ENCODE data around the gene LIF. TPM values are rescaled to one million over a fixed set of nuclear protein-coding genes. Genes with fewer than 3 reads are reported as not detected.

Gene LIF
- total and polyA plus RNA-seq, 9 donors, result 0.35 to 8.3 (median 1.9) TPM

GRCh38 chr22:30193031-30193775 lies 53.4 kb downstream of the LIF start:
- intact Hi-C loops (cut with DNase I), result no loop called here
- Histone ChIP-seq H3K4me1 (ENCODE audit: insufficient read depth) (peaks cover 9% of the 10 kb centered on the region), H3K9me3 (no peaks in the 10 kb centered on the region), H3K4me3 (no peak overlapping the region), H3K36me3 (no peaks in the 10 kb centered on the region), H3K27ac (no peak overlapping the region), H3K27me3 (no peaks in the 10 kb centered on the region)
- TF ChIP-seq POLR2A (IDR thresholded peaks at IDR 0.05), result no peak
- no peak for TF ChIP-seq EP300 (IDR thresholded peaks at IDR 0.05)
- TF ChIP-seq CTCF (IDR thresholded peaks at IDR 0.05), result no peak
- WGBS, 3 donors, result 81 to 82% (median 82%) methylated on average over 3 of the region's 3 CpGs
- DNase-seq, result no peak

GRCh38 chr22:30192427-30192826 lies 54.1 kb downstream of the LIF start:
- Histone ChIP-seq H3K36me3 (no peaks in the 10 kb centered on the region), H3K4me1 (ENCODE audit: insufficient read depth) (peaks cover 9% of the 10 kb centered on the region), H3K27me3 (no peaks in the 10 kb centered on the region), H3K27ac (no peak overlapping the region), H3K4me3 (no peak overlapping the region), H3K9me3 (no peaks in the 10 kb centered on the region)
- 69 to 96% (median 95%) methylated on average over 1 of the region's 1 CpG for WGBS, 3 donors
- no peak for DNase-seq
- TF ChIP-seq CTCF (IDR thresholded peaks at IDR 0.05) (no peak), EP300 (IDR thresholded peaks at IDR 0.05) (no peak), POLR2A (IDR thresholded peaks at IDR 0.05) (no peak)
- intact Hi-C loops (cut with DNase I), result no loop called here

- DNase-seq, result no peak
- Histone ChIP-seq H3K27ac (no peak overlapping the region), H3K4me3 (no peak overlapping the region), H3K27me3 (no peaks in the 10 kb centered on the region), H3K4me1 (ENCODE audit: insufficient read depth) (peaks cover 3% of the 10 kb centered on the region), H3K9me3 (no peaks in the 10 kb centered on the region), H3K36me3 (no peaks in the 10 kb centered on the region)
- intact Hi-C loops (cut with DNase I), result no loop called here
- 59 to 71% (median 65%) methylated on average over 3 of the region's 3 CpGs for WGBS, 3 donors
- TF ChIP-seq POLR2A (IDR thresholded peaks at IDR 0.05) (no peak), CTCF (IDR thresholded peaks at IDR 0.05) (no peak)
Observed at GRCh38 chr22:30191040-30191701, 55.4 kb downstream of the LIF start.

GRCh38 chr22:30190574-30190973 lies 56.0 kb downstream of the LIF start:
- no peak overlapping the region for H3K27ac ChIP-seq
- H3K27me3 ChIP-seq, result no peaks in the 10 kb centered on the region
- no peak overlapping the region for H3K4me3 ChIP-seq
- no peaks in the 10 kb centered on the region for H3K9me3 ChIP-seq
- peaks cover 3% of the 10 kb centered on the region for H3K4me1 ChIP-seq (ENCODE audit: insufficient read depth)
- H3K36me3 ChIP-seq, result no peaks in the 10 kb centered on the region
- intact Hi-C loops (cut with DNase I), result no loop called here
- 44 to 69% (median 67%) methylated on average over 1 of the region's 1 CpG for WGBS, 3 donors
- DNase-seq, result no peak
- no peak for TF ChIP-seq EP300 (IDR thresholded peaks at IDR 0.05)
- no peak for TF ChIP-seq CTCF (IDR thresholded peaks at IDR 0.05)
- no peak for TF ChIP-seq POLR2A (IDR thresholded peaks at IDR 0.05)

Other genes starting within 250 kb of the LIF start
- not detected for gene HORMAD2, start 166.3 kb downstream of the LIF start, total RNA-seq
- not detected for gene HORMAD2, start 166.3 kb downstream of the LIF start, polyA plus RNA-seq
- 1 to 10 TPM in 4 of 7 donors, under 1 TPM in 2, not detected in 1; 0.73 to 4.5 (median 1.2) TPM for gene OSM, start 20.1 kb upstream of the LIF start, total RNA-seq
- under 1 TPM in 1 of 2 donors, not detected in 1; 0.46 TPM for gene OSM, start 20.1 kb upstream of the LIF start, polyA plus RNA-seq
- gene CASTOR1, start 42.7 kb upstream of the LIF start, total RNA-seq, result 10 to 100 TPM; 11.0 to 31.2 (median 20.6) TPM
- 10 to 100 TPM in 1 of 2 donors, 1 to 10 TPM in 1; 3.1 to 22.0 TPM for gene CASTOR1, start 42.7 kb upstream of the LIF start, polyA plus RNA-seq
- 10 to 100 TPM; 19.6 to 39.3 (median 30.7) TPM for gene TBC1D10A, start 80.2 kb upstream of the LIF start, total RNA-seq
- 10 to 100 TPM in 1 of 2 donors, 1 to 10 TPM in 1; 6.1 to 28.1 TPM for gene TBC1D10A, start 80.2 kb upstream of the LIF start, polyA plus RNA-seq
- 100 to 1,000 TPM in 5 of 7 donors, 10 to 100 TPM in 2; 36.4 to 211 (median 176) TPM for gene SF3A1, start 110.1 kb upstream of the LIF start, total RNA-seq
- gene SF3A1, start 110.1 kb upstream of the LIF start, polyA plus RNA-seq, result 10 to 100 TPM; 42.3 to 80.8 TPM
- gene CCDC157, start 110.2 kb upstream of the LIF start, total RNA-seq, result 10 to 100 TPM in 1 of 7 donors, 1 to 10 TPM in 6; 2.0 to 28.0 (median 2.7) TPM
- gene CCDC157, start 110.2 kb upstream of the LIF start, polyA plus RNA-seq, result 1 to 10 TPM in 1 of 2 donors, under 1 TPM in 1; 0.60 to 1.8 TPM
- gene RNF215, start 140.7 kb upstream of the LIF start, total RNA-seq, result 10 to 100 TPM in 5 of 7 donors, 1 to 10 TPM in 2; 6.1 to 26.1 (median 15.4) TPM
- gene RNF215, start 140.7 kb upstream of the LIF start, polyA plus RNA-seq, result 10 to 100 TPM in 1 of 2 donors, 1 to 10 TPM in 1; 2.9 to 13.6 TPM
- gene SEC14L2, start 150.3 kb upstream of the LIF start, total RNA-seq, result 10 to 100 TPM in 3 of 7 donors, 1 to 10 TPM in 4; 3.0 to 14.3 (median 9.0) TPM
- 1 to 10 TPM; 2.5 to 8.2 TPM for gene SEC14L2, start 150.3 kb upstream of the LIF start, polyA plus RNA-seq
- gene MTFP1, start 179.0 kb upstream of the LIF start, total RNA-seq, result 10 to 100 TPM in 1 of 7 donors, 1 to 10 TPM in 6; 1.7 to 10.9 (median 7.1) TPM
- 1 to 10 TPM; 3.8 to 4.0 TPM for gene MTFP1, start 179.0 kb upstream of the LIF start, polyA plus RNA-seq
- gene SEC14L3, start 225.3 kb upstream of the LIF start, total RNA-seq, result not detected
- gene SEC14L3, start 225.3 kb upstream of the LIF start, polyA plus RNA-seq, result not detected